CD4-positive, alpha-beta T cell (primary cell): ENCODE measurements around the gene SLAMF7. TPM values are rescaled to one million over a fixed set of nuclear protein-coding genes. Genes with fewer than 3 reads are reported as not detected.
A peak's percentile ranks its signal among the peaks of the same experiment; 100 is the strongest.
"Not testable (repeated sequence)": the region's sequence is repeated elsewhere in the genome, so short reads cannot be mapped to it uniquely, and the experiment has no call there.

ENCODE experiments used
- ATAC-seq: fragments of 200-7000 bp; cut with Tn5 transposase; one replicate; pipeline ENCODE4 v1.10.0; 2022; ENCODE audit warnings: mild to moderate bottlenecking; ENCODE audit not compliant: poor library complexity
- CTCF ChIA-PET: fragments of 350-600 bp; sonication (Branson Sonifier 250); formaldehyde crosslinking; loops from one replicate; lab custom pipeline; 2021; ENCODE audit warnings: antibody characterized with exemption, inconsistent platforms; lab: Charles Lee
- POLR2A ChIA-PET: fragments of 350-600 bp; sonication (Branson Sonifier 250); formaldehyde crosslinking; loops from one replicate; lab custom pipeline; 2021; ENCODE audit warnings: antibody characterized with exemption, inconsistent platforms; lab: Charles Lee
- DNase-seq, 14 experiments: peaks; one replicate each; pipeline ENCODE4 v3.0.0-alpha.2; 2013 to 2020; ENCODE audit warnings: mixed read lengths in 2 of 14
- H3K27ac ChIP-seq, 2 donors: one replicate each; pipeline versions ENCODE4 v1.5.1 to v1.7.0; 2013; ENCODE audit warnings: low read length in 2 of 2, low read depth in 1 of 2, mild to moderate bottlenecking in 1 of 2
- H3K27me3 ChIP-seq, 2 experiments: 1 replicate in 1 of 2; 2 replicates in 1 of 2; pipeline versions ENCODE4 v1.6.1 to v1.7.0; 2013; ENCODE audit warnings: low read length in 2 of 2, control low read depth in 1 of 2, mild to moderate bottlenecking in 1 of 2, moderate library complexity in 1 of 2; ENCODE audit not compliant: insufficient read depth in 2 of 2, control insufficient read depth in 1 of 2
- H3K36me3 ChIP-seq: one replicate; pipeline ENCODE4 v1.6.1; 2013; ENCODE audit warnings: low read length, control low read depth; ENCODE audit not compliant: insufficient read depth
- H3K4me1 ChIP-seq: one replicate; pipeline ENCODE4 v1.6.1; 2013; ENCODE audit warnings: low read length, control low read depth; ENCODE audit not compliant: insufficient read depth
- H3K4me3 ChIP-seq: one replicate; pipeline ENCODE4 v1.5.1; 2013; ENCODE audit warnings: mild to moderate bottlenecking, low read length, moderate library complexity
- H3K9me3 ChIP-seq, 2 experiments: 1 replicate in 1 of 2; 2 replicates in 1 of 2; pipeline versions ENCODE4 v1.6.1 to v1.7.0; 2013; ENCODE audit warnings: low read length in 2 of 2, mild to moderate bottlenecking in 2 of 2, control low read depth in 1 of 2, moderate library complexity in 1 of 2; ENCODE audit not compliant: control insufficient read depth in 1 of 2, insufficient read depth in 1 of 2
- H3K27ac Mint-ChIP-seq: one replicate; pipeline ENCODE4 v1.8.0; 2020; ENCODE audit warnings: mixed read lengths
- H3K27me3 Mint-ChIP-seq: one replicate; pipeline ENCODE4 v1.8.0; 2021; ENCODE audit warnings: mixed read lengths
- H3K36me3 Mint-ChIP-seq: one replicate; pipeline ENCODE4 v1.8.0; 2021; ENCODE audit warnings: low read depth, mixed read lengths
- H3K4me1 Mint-ChIP-seq: one replicate; pipeline ENCODE4 v1.8.0; 2021; ENCODE audit warnings: low read depth, mixed read lengths
- H3K4me3 Mint-ChIP-seq: one replicate; pipeline ENCODE4 v1.8.0; 2020; ENCODE audit warnings: mild to moderate bottlenecking, mixed read lengths
- H3K9me3 Mint-ChIP-seq: one replicate; pipeline ENCODE4 v1.8.0; 2020; ENCODE audit warnings: mixed read lengths
- CTCF ChIP-seq: fragments of 200-600 bp; IDR thresholded peaks from one replicate; pipeline ENCODE4 v1.8.0; 2022; ENCODE audit warnings: antibody characterized with exemption, mild to moderate bottlenecking
- intact Hi-C, 2 experiments: fragments of 100-400 bp; cut with DNase I in 1 of 2; cut with micrococcal nuclease in 1 of 2; formaldehyde crosslinking; loops; one replicate each; pipeline versions ENCODE4 v1.15.1 to v1.9.0; 2023 to 2025; cut with DNase I, micrococcal nuclease
- total RNA-seq, 174 experiments: library from RNA in 2 of 174; stranded (reverse) in 2 of 174; gene quantifications; one replicate each; pipeline ENCODE4 v1.2.3 and lab custom pipeline; 2021 to 2026

Gene SLAMF7
- total RNA-seq, 2 experiments from 2014 or later: 0.69 to 0.78 TPM

- POLR2A ChIA-PET: interaction anchor here (0.6 to 4.4 kb wide), 9 partner anchors 8 to 149 kb away, joined by 3 to 25 read pairs (median 6); partner anchors contain the start of gene LY9
- H3K9me3 Mint-ChIP-seq: no peaks in the 10 kb centered on the region
Observed at GRCh38 chr1:160711276-160711601, 27.8 kb upstream of the SLAMF7 start.

GRCh38 chr1:160711602-160712311, 27.3 kb upstream of the SLAMF7 start, which contains the start of gene CD48:
CD48 (minus strand) TSS chr1:160711822; CDS start chr1:160711763, 59 bp downstream.
- H3K4me1 Mint-ChIP-seq: peaks cover 50% of the 10 kb centered on the region
- ATAC-seq: peak; percentile 52
- no peak for TF ChIP-seq CTCF
- peaks cover 18% of the 10 kb centered on the region for H3K36me3 Mint-ChIP-seq
- Histone ChIP-seq H3K36me3 (peaks cover 2% of the 10 kb centered on the region), H3K9me3 (no peaks in the 10 kb centered on the region), H3K27me3 (no peaks in the 10 kb centered on the region), H3K4me3 (peak within 1 kb of the TSS; percentile 73), H3K27ac (peak within 1 kb of the TSS; percentile 86 to 93), H3K4me1 (peaks cover 52% of the 10 kb centered on the region)
- DNase-seq: peak in 11 of 14 experiments; percentile 26 to 88 (median 50)
- POLR2A ChIA-PET: interaction anchor here (0.7 to 4.4 kb wide), 14 partner anchors 9 to 210 kb away, joined by 3 to 25 read pairs (median 4); partner anchors contain the start of gene SLAMF1
- H3K27ac Mint-ChIP-seq: no peak within 1 kb of the TSS
- CTCF ChIA-PET: interaction anchor here (1.3 to 5.3 kb wide), 5 partner anchors 9 to 56 kb away, joined by 4 to 21 read pairs (median 7); no protein-coding TSS in a partner anchor
- H3K27me3 Mint-ChIP-seq: no peaks in the 10 kb centered on the region
- no peaks in the 10 kb centered on the region for H3K9me3 Mint-ChIP-seq
- intact Hi-C loops: loop anchor here in 1 of 2 experiments (1.0 kb wide), 1 partner anchor 30 kb away; no protein-coding TSS in a partner anchor
- no peak within 1 kb of the TSS for H3K4me3 Mint-ChIP-seq

More at GRCh38 chr1:160711276-160711601, 27.8 kb upstream of the SLAMF7 start:
- CTCF ChIA-PET: interaction anchor here (1.3 to 5.3 kb wide), 4 partner anchors 9 to 57 kb away, joined by 4 to 21 read pairs (median 8); no protein-coding TSS in a partner anchor
- Mint-ChIP-seq H3K27me3 (no peaks in the 10 kb centered on the region), H3K36me3 (peaks cover 21% of the 10 kb centered on the region), H3K4me1 (peaks cover 45% of the 10 kb centered on the region), H3K4me3 (no peak overlapping the region), H3K27ac (no peak overlapping the region)
- no peak for DNase-seq
- no peak for TF ChIP-seq CTCF
- peak overlapping the region; percentile 73 for H3K4me3 ChIP-seq
- H3K27ac ChIP-seq: peak overlapping the region; percentile 86 to 93
- H3K27me3 ChIP-seq: no peaks in the 10 kb centered on the region
- H3K4me1 ChIP-seq: peaks cover 53% of the 10 kb centered on the region
- H3K9me3 ChIP-seq: no peaks in the 10 kb centered on the region
- peaks cover 2% of the 10 kb centered on the region for H3K36me3 ChIP-seq
- intact Hi-C loops: no loop called here
- no peak for ATAC-seq

GRCh38 chr1:160712525-160713080, 26.4 kb upstream of the SLAMF7 start:
- Mint-ChIP-seq H3K4me1 (peaks cover 54% of the 10 kb centered on the region), H3K36me3 (peaks cover 18% of the 10 kb centered on the region)
- H3K4me1 ChIP-seq: peaks cover 45% of the 10 kb centered on the region
- H3K9me3 ChIP-seq, H3K36me3 ChIP-seq, H3K4me3 Mint-ChIP-seq, H3K27ac Mint-ChIP-seq, H3K9me3 Mint-ChIP-seq, H3K27me3 ChIP-seq, H3K27me3 Mint-ChIP-seq: not testable (repeated sequence)
- peak overlapping the region; percentile 73 for H3K4me3 ChIP-seq
- peak in 10 of 14 experiments; percentile 12 to 90 (median 34) for DNase-seq
- CTCF ChIA-PET: interaction anchor here (0.7 to 5.3 kb wide), 6 partner anchors 14 to 139 kb away, joined by 3 to 21 read pairs (median 6); no protein-coding TSS in a partner anchor
- peak; percentile 43 for ATAC-seq
- intact Hi-C loops: loop anchor here in 1 of 2 experiments (1.0 kb wide), 1 partner anchor 31 kb away; no protein-coding TSS in a partner anchor
- POLR2A ChIA-PET: interaction anchor here (0.7 to 4.4 kb wide), 16 partner anchors 8 to 211 kb away, joined by 3 to 25 read pairs (median 4); partner anchors contain the start of gene SLAMF1
- peak overlapping the region; percentile 86 to 93 for H3K27ac ChIP-seq
